AG09309 (cell line): Measurements from ENCODE around the gene GM2A.

Source experiments
- DNase-seq: peaks from one replicate; pipeline ENCODE4 v3.0.0-alpha.2; 2010; ENCODE audit warnings: low read depth
- H3K4me3 ChIP-seq: 2 replicates; pipeline ENCODE4 v1.5.1; 2011; ENCODE audit warnings: mild to moderate bottlenecking, low read depth, low read length, moderate library complexity; ENCODE audit not compliant: control insufficient read depth
- CTCF ChIP-seq: IDR thresholded peaks from 2 replicates; pipeline ENCODE4 v1.5.1; 2011; ENCODE audit warnings: mild to moderate bottlenecking, low read depth, low read length, inconsistent platforms; ENCODE audit not compliant: insufficient read depth, control insufficient read depth; ENCODE audit errors: missing control alignments

Gene GM2A

DNA sequence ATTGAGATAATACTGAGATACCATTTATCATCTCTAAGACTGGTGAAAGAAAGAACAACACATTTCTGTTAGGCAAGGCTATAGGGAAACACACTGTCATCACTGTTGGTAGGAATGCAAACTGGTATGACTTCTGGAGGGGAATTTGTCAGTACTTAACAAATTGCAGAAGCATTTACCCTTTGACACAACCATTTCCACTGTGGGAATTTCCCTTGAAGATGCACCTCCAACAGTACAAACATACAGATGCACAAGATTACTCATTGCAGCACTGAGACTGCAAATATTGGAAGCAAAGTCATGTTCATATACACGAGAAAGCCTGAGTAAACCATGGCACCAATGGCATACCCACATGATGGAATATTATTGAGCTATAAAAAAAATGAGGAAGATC, 17.6 kb downstream of the GM2A start:
- no peak for DNase-seq
- TF ChIP-seq CTCF: no peak
- no peak overlapping the region for H3K4me3 ChIP-seq

DNA sequence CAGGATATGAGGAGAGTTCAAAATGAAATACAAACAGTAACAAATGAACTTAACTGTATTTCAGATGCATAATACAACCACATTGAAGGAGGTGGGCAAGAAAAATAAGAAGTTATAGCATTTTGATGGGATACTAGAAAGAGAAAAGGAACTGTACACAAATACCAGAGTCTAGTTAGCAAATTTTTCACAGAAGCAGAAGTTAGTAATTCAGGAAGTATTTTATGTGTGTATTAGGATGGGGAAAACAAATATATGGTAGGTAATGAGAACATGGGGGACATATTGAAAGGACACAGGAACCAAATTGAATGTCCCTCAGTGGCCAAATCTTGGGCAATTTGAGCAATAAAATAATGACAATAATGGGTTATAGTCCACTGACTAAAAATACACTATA, 18.4 kb downstream of the GM2A start:
- TF ChIP-seq CTCF: no peak
- H3K4me3 ChIP-seq: no peak overlapping the region
- DNase-seq: no peak

DNA sequence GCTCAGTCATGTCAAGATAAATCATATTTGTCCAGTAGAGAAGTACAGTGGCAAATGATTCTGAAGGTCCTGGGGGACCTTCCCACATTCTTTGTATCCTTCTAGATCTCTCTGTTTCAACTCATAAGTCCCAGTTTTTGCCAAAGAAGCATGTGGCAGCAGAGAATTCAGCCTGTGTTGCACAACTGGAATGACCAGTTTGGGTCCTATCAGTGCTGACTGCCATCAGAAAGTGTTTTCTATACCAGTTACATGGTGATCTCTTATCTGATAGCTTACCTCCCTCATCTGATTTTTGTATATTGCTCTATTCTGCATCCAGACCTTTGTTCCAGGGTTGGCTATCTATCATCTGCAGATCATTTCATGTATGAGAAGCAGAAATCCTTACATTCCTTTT, 21.7 kb downstream of the GM2A start:
- H3K4me3 ChIP-seq: no peak overlapping the region
- no peak for TF ChIP-seq CTCF
- DNase-seq: no peak

DNA sequence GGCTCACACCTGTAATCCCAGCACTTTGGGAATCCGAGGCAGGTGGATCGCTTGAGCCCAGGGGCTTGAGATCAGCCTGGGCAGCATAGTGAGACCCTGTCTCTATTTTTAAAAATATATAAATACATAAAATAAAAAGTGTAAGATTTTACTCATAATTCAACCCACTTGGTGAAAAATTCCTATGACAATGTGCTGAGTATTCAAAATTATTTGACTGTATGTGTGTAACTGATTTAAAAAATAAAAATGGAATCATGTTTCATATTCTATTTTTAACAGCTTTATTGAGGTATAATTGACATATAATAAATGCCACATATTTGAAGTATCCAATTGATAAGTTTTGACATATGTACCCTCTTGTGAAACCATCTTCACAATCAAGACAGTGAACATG, 22.8 kb downstream of the GM2A start:
- no peak for DNase-seq
- no peak for TF ChIP-seq CTCF
- H3K4me3 ChIP-seq: no peak overlapping the region

DNA sequence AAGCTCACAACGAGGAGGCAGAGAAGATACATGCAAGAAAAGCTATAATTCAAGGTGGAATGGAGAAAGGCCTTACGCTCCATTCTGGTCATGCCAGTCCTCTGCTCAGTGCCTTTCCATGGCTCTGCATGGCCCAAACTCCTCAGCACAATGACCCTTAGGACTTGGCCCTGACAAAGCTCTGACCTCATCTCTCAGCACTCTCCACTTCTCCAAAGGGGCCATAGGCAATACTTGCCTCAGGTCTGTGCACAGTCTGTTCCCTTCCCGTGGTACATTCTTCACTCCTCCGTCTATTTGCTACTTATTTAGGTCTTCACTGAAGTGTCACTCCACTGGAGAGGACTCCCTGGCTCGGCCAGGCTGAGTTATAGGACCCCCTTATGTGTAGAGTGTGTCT, 25.9 kb downstream of the GM2A start:
- no peak for DNase-seq
- H3K4me3 ChIP-seq: no peak overlapping the region

GRCh38 chr5:151280443-151280842, 27.5 kb downstream of the GM2A start:
- no peak overlapping the region for H3K4me3 ChIP-seq
- TF ChIP-seq CTCF: no peak
- DNase-seq: no peak

More for the DNA sequence above, 25.9 kb downstream of the GM2A start:
- no peak for TF ChIP-seq CTCF

- TF ChIP-seq CTCF: no peak
- no peak for DNase-seq
- no peak overlapping the region for H3K4me3 ChIP-seq
These were observed 28.1 kb downstream of the GM2A start for GRCh38 chr5:151281001-151281639.
